GM13977 (cell line): ENCODE results near the gene SRBD1.

Source experiments
- DNase-seq: peaks from one replicate; pipeline ENCODE4 v3.0.0; 2012; ENCODE audit warnings: low spot score
- CTCF ChIP-seq: IDR thresholded peaks from 2 replicates; pipeline ENCODE4 v1.5.1; 2012; ENCODE audit warnings: mild to moderate bottlenecking, control low read depth; ENCODE audit not compliant: insufficient read depth; ENCODE audit errors: extremely low read depth, missing control alignments
- in situ Hi-C: fragments of 300-500 bp; cut with MboI; formaldehyde crosslinking; loops from one replicate; pipeline ENCODE4 v1.12.0; 2022; ENCODE audit warnings: low sequenced_read_pairs, low pct_unique_long_range_greater_than_20kb, mixed read lengths, inconsistent platforms; ENCODE audit not compliant: unreplicated experiment

The SRBD1 gene

GRCh38 chr2:45623098-45623497, 12.0 kb upstream of the SRBD1 start:
- in situ Hi-C loops = no loop called here
- DNase-seq = no peak
- TF ChIP-seq CTCF = no peak

GRCh38 chr2:45622336-45623075, 11.4 kb upstream of the SRBD1 start:
- in situ Hi-C loops = no loop called here
- DNase-seq = no peak
- no peak for TF ChIP-seq CTCF

GRCh38 chr2:45617496-45617895, 6.4 kb upstream of the SRBD1 start:
- in situ Hi-C loops = no loop called here
- TF ChIP-seq CTCF = no peak
- no peak for DNase-seq

GRCh38 chr2:45616658-45617411, 5.8 kb upstream of the SRBD1 start:
- no peak for DNase-seq
- no peak for TF ChIP-seq CTCF
- in situ Hi-C loops = no loop called here

- DNase-seq = no peak
- in situ Hi-C loops = no loop called here
- no peak for TF ChIP-seq CTCF
Observed at GRCh38 chr2:45614871-45615415, 3.9 kb upstream of the SRBD1 start.

- no peak for DNase-seq
- TF ChIP-seq CTCF = no peak
- in situ Hi-C loops = no loop called here
Observed at GRCh38 chr2:45614330-45614729, 3.3 kb upstream of the SRBD1 start.
